HepG2 (cell line): ENCODE results near the gene JUND. TPM values are rescaled to one million over a fixed set of nuclear protein-coding genes. Genes with fewer than 3 reads are reported as not detected.

Experiments used
- ATAC-seq: fragments of 200-7000 bp; cut with Tn5 transposase; 3 replicates; pipeline ENCODE4 v1.9.1; 2020; ENCODE audit warnings: mild to moderate bottlenecking, moderate library complexity
- BruUV-seq: library from RNA; stranded (reverse); fragments of 400-500 nt; replicated peaks from 2 replicates; lab custom pipeline; 2021; lab: Mats Ljungman, UMichigan
- CTCF ChIA-PET: fragments of 300-600 bp; formaldehyde crosslinking; extraction: SDS; loops from one replicate; lab custom pipeline; 2021; ENCODE audit warnings: low total read pairs, inconsistent platforms, low intra/inter-chr PET ratio; lab: Yijun Ruan, JAX
- POLR2A ChIA-PET: fragments of 350-600 bp; sonication (Branson Sonifier 250); formaldehyde crosslinking; loops from one replicate; lab custom pipeline; 2020; ENCODE audit warnings: antibody characterized with exemption, inconsistent platforms; lab: Yijun Ruan, JAX
- DNase-seq: peaks from one replicate; pipeline ENCODE4 v3.0.0-alpha.2; 2015; ENCODE audit warnings: low spot score
- FAIRE-seq: peaks from 3 replicates; lab custom pipeline; 2011; peaks lifted over from hg19 to GRCh38; lab: Jason Lieb, UNC
- H2AFZ ChIP-seq: one replicate; pipeline ENCODE4 v1.6.1; 2011; ENCODE audit warnings: low read length, inconsistent platforms
- H3K27ac ChIP-seq: fragments of 300-600 bp; 3 replicates; pipeline ENCODE4 v1.8.0; 2011; ENCODE audit warnings: mixed run types, mild to moderate bottlenecking, mixed read lengths, low read length, inconsistent platforms; ENCODE audit not compliant: insufficient read depth; ENCODE audit errors: extremely low read length
- H3K27me3 ChIP-seq, 2 experiments: fragments of 200-600 bp in 1 of 2; 2 replicates in 1 of 2; 3 replicates in 1 of 2; pipeline versions ENCODE4 v1.6.0 to v1.8.0; 2011; ENCODE audit warnings: low read length in 2 of 2, mild to moderate bottlenecking in 2 of 2, moderate library complexity in 2 of 2, inconsistent platforms in 1 of 2; ENCODE audit not compliant: insufficient read depth in 2 of 2, control insufficient read depth in 1 of 2
- H3K36me3 ChIP-seq, 2 experiments: fragments of 200-600 bp in 1 of 2; replicated peaks in 1 of 2; 2 replicates in 1 of 2; 3 replicates in 1 of 2; pipeline versions ENCODE4 v1.5.1 to v1.8.0; 2011; ENCODE audit warnings: low read length in 2 of 2, inconsistent platforms in 1 of 2; ENCODE audit not compliant: insufficient read depth in 2 of 2, control insufficient read depth in 1 of 2
- H3K4me1 ChIP-seq: 2 replicates; pipeline ENCODE4 v1.5.1; 2012; ENCODE audit warnings: low read length, inconsistent platforms; ENCODE audit not compliant: insufficient read depth
- H3K4me2 ChIP-seq: 2 replicates; pipeline ENCODE4 v1.6.0; 2011; ENCODE audit warnings: low read depth, low read length, inconsistent platforms
- H3K4me3 ChIP-seq, 3 experiments: fragments of 200-600 bp in 1 of 3; sonication (generic), shearing (Covaris generic) in 1 of 3; replicated peaks in 1 of 3; 2 replicates each; pipeline ENCODE4 v1.5.1; 2011 to 2016; ENCODE audit warnings: low read length in 3 of 3, inconsistent platforms in 2 of 3, low read depth in 2 of 3, mild to moderate bottlenecking in 2 of 3, control low read depth in 1 of 3, mixed read lengths in 1 of 3; ENCODE audit not compliant: insufficient read depth in 1 of 3
- H3K79me2 ChIP-seq: one replicate; pipeline ENCODE4 v1.6.1; 2011; ENCODE audit warnings: low read length, inconsistent platforms; ENCODE audit not compliant: insufficient read depth
- H3K9ac ChIP-seq: 2 replicates; pipeline ENCODE4 v1.6.0; 2011; ENCODE audit warnings: mild to moderate bottlenecking, low read depth, low read length, inconsistent platforms; ENCODE audit not compliant: insufficient read depth
- H3K9me3 ChIP-seq: 2 replicates; pipeline ENCODE4 v1.5.1; 2012; ENCODE audit warnings: mild to moderate bottlenecking, low read length
- H4K20me1 ChIP-seq: 2 replicates; pipeline ENCODE4 v1.6.0; 2011; ENCODE audit warnings: inconsistent platforms, mild to moderate bottlenecking, low read length, moderate library complexity; ENCODE audit not compliant: insufficient read depth
- CBFB ChIP-seq: sonication (generic); formaldehyde crosslinking; IDR thresholded peaks from 2 replicates; pipeline ENCODE4 v1.4.0; 2020; ENCODE audit warnings: missing genetic modification reagents
- NR2C2 ChIP-seq: sonication (generic); formaldehyde crosslinking; IDR thresholded peaks from 2 replicates; pipeline ENCODE4 v1.4.0; 2020; ENCODE audit warnings: missing genetic modification reagents, mild to moderate bottlenecking, moderate library complexity, borderline replicate concordance
- PAXIP1 ChIP-seq: sonication (generic); formaldehyde crosslinking; conservative IDR thresholded peaks from 2 replicates; pipeline ENCODE4 v1.4.0; 2020; ENCODE audit warnings: mild to moderate bottlenecking, missing genetic modification reagents, moderate library complexity
- SPEN ChIP-seq: sonication (generic); formaldehyde crosslinking; IDR thresholded peaks from 2 replicates; pipeline ENCODE4 v1.5.1; 2020; ENCODE audit warnings: low read depth, mild to moderate bottlenecking, missing genetic modification reagents
- ZBTB38 ChIP-seq: sonication (generic); formaldehyde crosslinking; IDR thresholded peaks from 2 replicates; pipeline ENCODE4 v1.5.1; 2020; ENCODE audit warnings: mild to moderate bottlenecking, missing genetic modification reagents
- ZFX ChIP-seq: sonication (generic); formaldehyde crosslinking; IDR thresholded peaks from 2 replicates; pipeline ENCODE4 v1.4.0; 2020; ENCODE audit warnings: mild to moderate bottlenecking, low read depth, missing genetic modification reagents, moderate library complexity
- ZNF367 ChIP-seq: sonication (generic); formaldehyde crosslinking; IDR thresholded peaks from 2 replicates; pipeline ENCODE4 v1.4.0; 2020; ENCODE audit warnings: missing genetic modification reagents, borderline replicate concordance
- ZNF746 ChIP-seq: sonication (generic); formaldehyde crosslinking; IDR thresholded peaks from 2 replicates; pipeline ENCODE4 v1.8.0; 2022; ENCODE audit warnings: mild to moderate bottlenecking, missing genetic modification reagents
- WGBS: methylation state at CpG from one replicate; pipeline ENCODE4 v1.1.6; 2017; ENCODE audit warnings: low lambda C conversion rate; 5-methylcytosine and 5-hydroxymethylcytosine counted together
- in situ Hi-C: cut with HindIII; loops from 2 replicates; pipeline ENCODE4 v1.10.0; 2017; ENCODE audit warnings: low pct_unique_long_range_greater_than_20kb; ENCODE audit not compliant: extremely low pct_ligation_motif_present
- intact Hi-C: fragments of 100-400 bp; cut with micrococcal nuclease; formaldehyde crosslinking; loops from one replicate; pipeline ENCODE4 v1.10.0; 2022; ENCODE audit not compliant: unreplicated experiment
- polyA plus RNA-seq, 8 experiments: library from polyadenylated mRNA; depleted of rRNA in 3 of 8; stranded (reverse) in 7 of 8; unstranded in 1 of 8; fragments of >200 nt; fragmentation: Illumina TruSeq in 4 of 8; extraction: Trizol in 4 of 8; gene quantifications; 2 replicates each; pipeline versions ENCODE4 v1.2.1 to v1.2.3, GENCODE V29; 2011 to 2016; ENCODE audit warnings: low read depth in 4 of 8, missing spikeins in 1 of 8, mixed read lengths in 1 of 8; ENCODE audit not compliant: insufficient read depth in 1 of 8
- total RNA-seq, 5 experiments: library from RNA; depleted of rRNA; stranded (reverse); fragments of >200 nt; fragmentation: Illumina TruSeq; extraction: Trizol; gene quantifications; 2 replicates each; pipeline ENCODE4 v1.2.3, GENCODE V29; 2016; ENCODE audit warnings: low read depth in 1 of 5
- TF ChIP-seq, protein P1 (sequence below): sonication (generic); formaldehyde crosslinking; IDR thresholded peaks from 2 replicates; pipeline ENCODE4 v1.4.0; 2020; ENCODE audit warnings: missing genetic modification reagents, low read depth, mild to moderate bottlenecking, borderline replicate concordance
- TF ChIP-seq, protein P2 (sequence below): sonication (generic); formaldehyde crosslinking; IDR thresholded peaks from 2 replicates; pipeline ENCODE4 v1.4.0; 2020; ENCODE audit warnings: mild to moderate bottlenecking, missing genetic modification reagents, borderline replicate concordance

The JUND gene
- total and polyA plus RNA-seq, 2 of the 13 experiments (the other 11 are each of a cell fraction or from before 2014, with no cell fraction given) = 41.2 to 59.8 TPM

DNA sequence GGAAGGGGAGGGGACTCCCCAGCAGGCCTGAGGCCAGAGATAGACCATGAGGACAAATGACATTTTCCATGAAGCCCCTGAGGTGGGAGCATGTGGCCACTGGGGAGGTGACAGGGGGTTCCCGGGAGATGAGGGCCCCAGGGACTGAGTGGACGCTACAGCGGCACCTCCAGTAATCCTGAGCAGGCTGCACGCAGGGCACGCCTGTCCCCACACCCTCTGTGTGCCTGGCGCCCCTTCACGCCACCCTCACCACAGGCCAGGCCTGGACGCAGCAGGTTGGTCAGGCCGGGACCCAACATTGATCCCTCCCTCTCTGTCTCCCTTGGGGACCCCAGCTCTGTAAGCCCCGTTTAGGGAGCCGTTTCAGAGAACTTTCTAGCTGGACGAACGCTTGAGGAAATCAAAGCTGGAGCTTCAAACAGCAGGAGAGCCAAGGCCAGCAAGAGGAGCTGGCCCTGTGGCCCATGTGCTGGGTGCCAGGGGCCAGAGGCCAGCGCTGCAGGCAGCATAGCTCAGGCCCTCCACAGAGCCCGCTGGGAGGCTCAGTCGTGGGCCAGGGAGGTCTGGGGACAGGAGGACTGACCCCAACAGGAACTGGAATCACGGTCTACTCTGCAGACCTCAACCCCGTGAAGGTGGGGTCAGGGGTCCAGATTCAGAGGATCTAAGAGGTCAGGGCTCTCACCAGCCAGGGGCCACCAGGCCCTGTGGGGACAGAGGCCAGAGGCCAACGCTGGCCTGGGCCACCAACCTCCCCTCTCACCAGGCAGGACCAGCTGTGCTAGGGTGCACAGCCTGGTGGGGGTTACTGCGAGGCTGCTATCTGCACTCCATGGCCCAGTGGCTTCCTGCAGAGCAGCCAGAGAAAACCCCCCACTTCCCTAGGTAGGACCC lies 26.9 kb upstream of the JUND start:
- no peak for FAIRE-seq
- TF ChIP-seq SPEN (CRISPR knock-in tag) (peak; percentile 20; the same call in 1 of the 2 replicates), ZBTB38 (CRISPR knock-in tag) (0 out of 2 replicates have a peak, but pooled peaks have one; percentile 37), ZFX (CRISPR knock-in tag) (peak; percentile 50; the same call in 1 of the 2 replicates), ZNF367 (CRISPR knock-in tag) (no peak), CBFB (CRISPR knock-in tag) (no peak), PAXIP1 (CRISPR knock-in tag) (peak; percentile 31), ZNF746 (CRISPR knock-in tag) (0 out of 2 replicates have a peak, but pooled peaks have one; percentile 17), NR2C2 (CRISPR knock-in tag) (0 out of 2 replicates have a peak, but pooled peaks have one; percentile 46)
- TF ChIP-seq, protein P1, sequence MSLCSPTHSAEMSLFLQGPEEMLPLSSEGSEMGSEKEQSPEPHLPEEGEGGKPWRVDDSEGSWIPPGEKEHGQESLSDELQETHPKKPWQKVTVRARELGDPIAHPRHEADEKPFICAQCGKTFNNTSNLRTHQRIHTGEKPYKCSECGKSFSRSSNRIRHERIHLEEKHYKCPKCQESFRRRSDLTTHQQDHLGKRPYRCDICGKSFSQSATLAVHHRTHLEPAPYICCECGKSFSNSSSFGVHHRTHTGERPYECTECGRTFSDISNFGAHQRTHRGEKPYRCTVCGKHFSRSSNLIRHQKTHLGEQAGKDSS (CRISPR knock-in tag) = peak; percentile 57; the same call in 1 of the 2 replicates
- TF ChIP-seq, protein P2, sequence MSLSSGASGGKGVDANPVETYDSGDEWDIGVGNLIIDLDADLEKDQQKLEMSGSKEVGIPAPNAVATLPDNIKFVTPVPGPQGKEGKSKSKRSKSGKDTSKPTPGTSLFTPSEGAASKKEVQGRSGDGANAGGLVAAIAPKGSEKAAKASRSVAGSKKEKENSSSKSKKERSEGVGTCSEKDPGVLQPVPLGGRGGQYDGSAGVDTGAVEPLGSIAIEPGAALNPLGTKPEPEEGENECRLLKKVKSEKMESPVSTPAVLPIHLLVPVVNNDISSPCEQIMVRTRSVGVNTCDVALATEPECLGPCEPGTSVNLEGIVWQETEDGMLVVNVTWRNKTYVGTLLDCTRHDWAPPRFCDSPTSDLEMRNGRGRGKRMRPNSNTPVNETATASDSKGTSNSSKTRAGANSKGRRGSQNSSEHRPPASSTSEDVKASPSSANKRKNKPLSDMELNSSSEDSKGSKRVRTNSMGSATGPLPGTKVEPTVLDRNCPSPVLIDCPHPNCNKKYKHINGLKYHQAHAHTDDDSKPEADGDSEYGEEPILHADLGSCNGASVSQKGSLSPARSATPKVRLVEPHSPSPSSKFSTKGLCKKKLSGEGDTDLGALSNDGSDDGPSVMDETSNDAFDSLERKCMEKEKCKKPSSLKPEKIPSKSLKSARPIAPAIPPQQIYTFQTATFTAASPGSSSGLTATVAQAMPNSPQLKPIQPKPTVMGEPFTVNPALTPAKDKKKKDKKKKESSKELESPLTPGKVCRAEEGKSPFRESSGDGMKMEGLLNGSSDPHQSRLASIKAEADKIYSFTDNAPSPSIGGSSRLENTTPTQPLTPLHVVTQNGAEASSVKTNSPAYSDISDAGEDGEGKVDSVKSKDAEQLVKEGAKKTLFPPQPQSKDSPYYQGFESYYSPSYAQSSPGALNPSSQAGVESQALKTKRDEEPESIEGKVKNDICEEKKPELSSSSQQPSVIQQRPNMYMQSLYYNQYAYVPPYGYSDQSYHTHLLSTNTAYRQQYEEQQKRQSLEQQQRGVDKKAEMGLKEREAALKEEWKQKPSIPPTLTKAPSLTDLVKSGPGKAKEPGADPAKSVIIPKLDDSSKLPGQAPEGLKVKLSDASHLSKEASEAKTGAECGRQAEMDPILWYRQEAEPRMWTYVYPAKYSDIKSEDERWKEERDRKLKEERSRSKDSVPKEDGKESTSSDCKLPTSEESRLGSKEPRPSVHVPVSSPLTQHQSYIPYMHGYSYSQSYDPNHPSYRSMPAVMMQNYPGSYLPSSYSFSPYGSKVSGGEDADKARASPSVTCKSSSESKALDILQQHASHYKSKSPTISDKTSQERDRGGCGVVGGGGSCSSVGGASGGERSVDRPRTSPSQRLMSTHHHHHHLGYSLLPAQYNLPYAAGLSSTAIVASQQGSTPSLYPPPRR (CRISPR knock-in tag) = peak; percentile 54; the same call in 1 of the 2 replicates

More for the DNA sequence above, 26.9 kb upstream of the JUND start:
- H3K36me3 ChIP-seq = peaks cover 6 to 25% of the 10 kb centered on the region in 2 experiments; a peak in 3 of 5 replicates
- CTCF ChIA-PET = no interaction called here
- no TSS peak for BruUV-seq
- in situ Hi-C loops = no loop called here
- no peaks in the 10 kb centered on the region for H3K79me2 ChIP-seq
- intact Hi-C loops = no loop called here
- H4K20me1 ChIP-seq = no peaks in the 10 kb centered on the region
- no peak overlapping the region for H3K4me2 ChIP-seq
- peaks cover 73% of the 10 kb centered on the region for H3K4me1 ChIP-seq
- no peaks in the 10 kb centered on the region for H3K9me3 ChIP-seq
- POLR2A ChIA-PET = interaction anchor here (1.1 kb wide), 1 partner anchor 29 kb away, joined by 5 read pairs; no protein-coding TSS in a partner anchor
- ATAC-seq (no peak), DNase-seq (no peak)
- H3K27me3 ChIP-seq = no peaks in the 10 kb centered on the region
- no peak overlapping the region for H2AFZ ChIP-seq
- no peak overlapping the region for H3K4me3 ChIP-seq
- 92% methylated on average over 15 of the region's 20 CpGs for WGBS
- peak overlapping the region; percentile 64 for H3K27ac ChIP-seq
- H3K9ac ChIP-seq = no peak overlapping the region; the same call in 1 of the 2 replicates
